Activated CD4-positive, CD25-positive, alpha-beta regulatory T cell treated with anti-CD3 and anti-CD28 coated beads, Interleukin-2, amount 50 U/mL, for 16 hours (primary cell): ENCODE results near the gene CDH13.

Source experiments
- DNase-seq: peaks from one replicate; pipeline ENCODE4 v3.0.0-alpha.2; 2020; ENCODE audit warnings: low read depth, low spot score

CDH13 gene

GRCh38 chr16:83296505-83296904, 669.7 kb downstream of the CDH13 start:
- no peak for DNase-seq

- no peak for DNase-seq
Observed at GRCh38 chr16:83298541-83298940, 671.8 kb downstream of the CDH13 start.

- DNase-seq: no peak
Observed at GRCh38 chr16:83300326-83300725, 673.6 kb downstream of the CDH13 start.

- no peak for DNase-seq
Observed at GRCh38 chr16:83301971-83302370, 675.2 kb downstream of the CDH13 start.

GRCh38 chr16:83302853-83303252, 676.1 kb downstream of the CDH13 start:
- DNase-seq: no peak

- DNase-seq: no peak
Observed at GRCh38 chr16:83305092-83305491, 678.3 kb downstream of the CDH13 start.

GRCh38 chr16:83306961-83307593, 680.3 kb downstream of the CDH13 start:
- DNase-seq: no peak

GRCh38 chr16:83307594-83307992, 680.8 kb downstream of the CDH13 start:
- DNase-seq: no peak

- no peak for DNase-seq
Observed at GRCh38 chr16:83308414-83308813, 681.6 kb downstream of the CDH13 start.

GRCh38 chr16:83310816-83311215, 684.0 kb downstream of the CDH13 start:
- DNase-seq: no peak

GRCh38 chr16:83312015-83312717, 685.4 kb downstream of the CDH13 start:
- DNase-seq: no peak

GRCh38 chr16:83312718-83313245, 686.0 kb downstream of the CDH13 start:
- no peak for DNase-seq

- DNase-seq: no peak
Observed at GRCh38 chr16:83315271-83315670, 688.5 kb downstream of the CDH13 start.

GRCh38 chr16:83316458-83316857, 689.7 kb downstream of the CDH13 start:
- DNase-seq: no peak

GRCh38 chr16:83318390-83318789, 691.6 kb downstream of the CDH13 start:
- no peak for DNase-seq

GRCh38 chr16:83328936-83329335, 702.2 kb downstream of the CDH13 start:
- no peak for DNase-seq

- DNase-seq: no peak
Observed at GRCh38 chr16:83329441-83329840, 702.7 kb downstream of the CDH13 start.

GRCh38 chr16:83330251-83330650, 703.5 kb downstream of the CDH13 start:
- DNase-seq: no peak

- no peak for DNase-seq
Observed at GRCh38 chr16:83335076-83335475, 708.3 kb downstream of the CDH13 start.

GRCh38 chr16:83336603-83337002, 709.8 kb downstream of the CDH13 start:
- no peak for DNase-seq

- DNase-seq: no peak
Observed at GRCh38 chr16:83338138-83338537, 711.4 kb downstream of the CDH13 start.

- no peak for DNase-seq
Observed at GRCh38 chr16:83338941-83339340, 712.2 kb downstream of the CDH13 start.

- DNase-seq: no peak
Observed at GRCh38 chr16:83343935-83344366, 717.2 kb downstream of the CDH13 start.
